SK-N-SH treated with all-trans-retinoic acid at 6 μM for 48 hours (cell line): ENCODE data around the gene VAV3.

ENCODE experiments used
- ATAC-seq: fragments of 200-7000 bp; cut with Tn5 transposase; 3 replicates; pipeline ENCODE4 v1.9.1; 2020; ENCODE audit warnings: mild to moderate bottlenecking, moderate library complexity
- CSDC2 ChIP-seq: fragments of 250-450 bp; sonication (Bioruptor Pico); IDR thresholded peaks from 2 replicates; pipeline ENCODE4 v1.5.0; 2020; ENCODE audit warnings: mild to moderate bottlenecking, moderate library complexity
- CSRNP3 ChIP-seq: fragments of 250-450 bp; sonication (Bioruptor Pico); IDR thresholded peaks from 2 replicates; pipeline ENCODE4 v1.5.1; 2021; ENCODE audit warnings: mild to moderate bottlenecking, moderate library complexity
- ESRRG ChIP-seq: fragments of 250-450 bp; sonication (Bioruptor Pico); IDR thresholded peaks from 2 replicates; pipeline ENCODE4 v1.6.1; 2021; ENCODE audit warnings: mild to moderate bottlenecking
- GLIS3 ChIP-seq: fragments of 250-450 bp; sonication (Bioruptor Pico); IDR thresholded peaks from 2 replicates; pipeline ENCODE4 v1.5.0; 2020; ENCODE audit warnings: mild to moderate bottlenecking, moderate library complexity
- ISL1 ChIP-seq: fragments of 250-450 bp; sonication (Bioruptor Pico); IDR thresholded peaks from 2 replicates; pipeline ENCODE4 v2.1.2; 2022; ENCODE audit warnings: mild to moderate bottlenecking, moderate library complexity
- POU6F1 ChIP-seq: fragments of 250-450 bp; sonication (Bioruptor Pico); IDR thresholded peaks from 2 replicates; pipeline ENCODE4 v1.8.0; 2021; ENCODE audit warnings: low read depth, mild to moderate bottlenecking, moderate library complexity, borderline replicate concordance
- PPARA ChIP-seq: fragments of 250-450 bp; sonication (Bioruptor Pico); IDR thresholded peaks from 2 replicates; pipeline ENCODE4 v1.5.0; 2020; ENCODE audit warnings: mild to moderate bottlenecking, borderline replicate concordance
- RARB ChIP-seq: fragments of 250-450 bp; sonication (Bioruptor Pico); IDR thresholded peaks from 2 replicates; pipeline ENCODE4 v1.8.0; 2021; ENCODE audit warnings: mild to moderate bottlenecking, moderate library complexity
- SNAI2 ChIP-seq: fragments of 250-450 bp; sonication (Bioruptor Pico); IDR thresholded peaks from 2 replicates; pipeline ENCODE4 v1.5.0; 2020; ENCODE audit warnings: mild to moderate bottlenecking, moderate library complexity
- ZFP30 ChIP-seq: fragments of 450-650 bp; formaldehyde crosslinking; IDR thresholded peaks from 2 replicates; pipeline ENCODE4 v1.5.0; 2022; ENCODE audit warnings: mild to moderate bottlenecking, moderate library complexity
- ZNF565 ChIP-seq: fragments of 450-650 bp; formaldehyde crosslinking; conservative IDR thresholded peaks from 2 replicates; pipeline ENCODE4 v1.5.0; 2020; ENCODE audit warnings: low read depth, mild to moderate bottlenecking, moderate library complexity
- ZNF70 ChIP-seq: fragments of 450-650 bp; formaldehyde crosslinking; IDR thresholded peaks from 2 replicates; pipeline ENCODE4 v1.5.0; 2020; ENCODE audit warnings: mild to moderate bottlenecking, moderate library complexity
- ZNF8 ChIP-seq: fragments of 450-650 bp; formaldehyde crosslinking; IDR thresholded peaks from 2 replicates; pipeline ENCODE4 v1.5.0; 2020; ENCODE audit warnings: mild to moderate bottlenecking, moderate library complexity
- TF ChIP-seq, protein P1 (sequence below): fragments of 250-450 bp; sonication (Bioruptor Pico); IDR thresholded peaks from 2 replicates; pipeline ENCODE4 v1.5.0; 2020; ENCODE audit warnings: mild to moderate bottlenecking, moderate library complexity
- TF ChIP-seq, protein P2 (sequence below): fragments of 250-450 bp; sonication (Bioruptor Pico); IDR thresholded peaks from 2 replicates; pipeline ENCODE4 v1.8.0; 2020; ENCODE audit warnings: mild to moderate bottlenecking, moderate library complexity, borderline replicate concordance

The VAV3 gene

DNA sequence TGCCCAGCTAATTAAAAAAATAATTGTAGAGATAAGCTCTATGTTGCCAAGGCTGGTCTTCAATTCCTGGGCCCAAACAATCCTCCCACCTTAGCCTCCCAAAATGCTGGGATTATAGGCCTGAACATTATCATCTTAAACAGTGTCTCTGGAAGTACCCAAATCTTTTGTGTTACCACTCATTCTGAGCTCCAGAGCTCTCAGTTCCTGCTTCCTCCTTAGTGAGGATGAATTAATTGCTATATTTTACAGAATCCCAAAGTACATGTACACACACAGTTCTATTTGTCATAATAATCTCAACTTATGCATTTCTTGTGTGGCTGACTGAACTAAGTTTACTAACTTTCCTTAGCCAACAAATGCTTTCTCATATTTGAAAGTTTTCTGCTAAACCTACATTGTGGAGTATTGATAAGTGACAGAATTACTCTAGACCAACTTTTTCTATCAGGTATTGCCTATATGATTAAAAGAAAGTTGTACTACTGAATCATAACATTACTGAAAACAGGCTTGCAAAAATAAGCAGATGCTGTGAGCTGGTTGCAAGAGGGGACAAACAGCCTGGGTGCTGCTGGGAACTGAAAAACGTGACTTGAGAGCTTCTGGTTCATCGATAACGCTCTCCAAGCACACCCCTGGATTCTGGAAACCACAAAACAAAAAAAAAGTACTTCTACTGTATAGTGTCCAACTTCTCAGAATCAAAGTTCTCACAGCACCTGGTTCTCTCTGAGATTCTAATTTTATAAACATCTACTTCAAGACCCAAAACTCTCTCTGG lies 15.3 kb downstream of the VAV3 start:
- no peak for ATAC-seq
- no peak for TF ChIP-seq ZNF8 (CRISPR knock-in tag)
- TF ChIP-seq, protein P1, sequence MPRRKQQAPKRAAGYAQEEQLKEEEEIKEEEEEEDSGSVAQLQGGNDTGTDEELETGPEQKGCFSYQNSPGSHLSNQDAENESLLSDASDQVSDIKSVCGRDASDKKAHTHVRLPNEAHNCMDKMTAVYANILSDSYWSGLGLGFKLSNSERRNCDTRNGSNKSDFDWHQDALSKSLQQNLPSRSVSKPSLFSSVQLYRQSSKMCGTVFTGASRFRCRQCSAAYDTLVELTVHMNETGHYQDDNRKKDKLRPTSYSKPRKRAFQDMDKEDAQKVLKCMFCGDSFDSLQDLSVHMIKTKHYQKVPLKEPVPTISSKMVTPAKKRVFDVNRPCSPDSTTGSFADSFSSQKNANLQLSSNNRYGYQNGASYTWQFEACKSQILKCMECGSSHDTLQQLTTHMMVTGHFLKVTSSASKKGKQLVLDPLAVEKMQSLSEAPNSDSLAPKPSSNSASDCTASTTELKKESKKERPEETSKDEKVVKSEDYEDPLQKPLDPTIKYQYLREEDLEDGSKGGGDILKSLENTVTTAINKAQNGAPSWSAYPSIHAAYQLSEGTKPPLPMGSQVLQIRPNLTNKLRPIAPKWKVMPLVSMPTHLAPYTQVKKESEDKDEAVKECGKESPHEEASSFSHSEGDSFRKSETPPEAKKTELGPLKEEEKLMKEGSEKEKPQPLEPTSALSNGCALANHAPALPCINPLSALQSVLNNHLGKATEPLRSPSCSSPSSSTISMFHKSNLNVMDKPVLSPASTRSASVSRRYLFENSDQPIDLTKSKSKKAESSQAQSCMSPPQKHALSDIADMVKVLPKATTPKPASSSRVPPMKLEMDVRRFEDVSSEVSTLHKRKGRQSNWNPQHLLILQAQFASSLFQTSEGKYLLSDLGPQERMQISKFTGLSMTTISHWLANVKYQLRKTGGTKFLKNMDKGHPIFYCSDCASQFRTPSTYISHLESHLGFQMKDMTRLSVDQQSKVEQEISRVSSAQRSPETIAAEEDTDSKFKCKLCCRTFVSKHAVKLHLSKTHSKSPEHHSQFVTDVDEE, result no peak

DNA sequence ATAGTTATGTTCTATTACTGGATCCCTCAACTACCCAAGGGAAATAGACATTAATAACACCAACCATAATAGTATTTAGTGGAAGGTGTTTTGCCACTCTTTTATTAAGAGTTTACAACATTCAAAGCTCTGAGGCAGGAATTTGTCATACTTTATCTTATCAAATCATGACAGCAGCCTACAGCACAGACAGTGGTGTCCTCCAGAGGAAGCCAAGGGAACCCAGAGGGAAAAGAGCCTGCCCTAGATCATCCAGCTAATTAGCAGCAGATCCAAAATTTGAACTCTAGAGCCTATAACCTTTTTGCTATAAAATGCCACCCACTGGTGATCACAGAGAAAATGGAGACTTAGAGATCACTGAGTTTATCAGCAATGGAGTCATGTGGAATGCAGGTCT lies 18.2 kb downstream of the VAV3 start:
- no peak for TF ChIP-seq ESRRG
- TF ChIP-seq CSRNP3 (CRISPR knock-in tag), result no peak
- no peak for TF ChIP-seq ZFP30
- TF ChIP-seq GLIS3 (CRISPR knock-in tag), result no peak
- no peak for TF ChIP-seq ISL1 (CRISPR knock-in tag)
- TF ChIP-seq, all 23 proteins: peak for 0

DNA sequence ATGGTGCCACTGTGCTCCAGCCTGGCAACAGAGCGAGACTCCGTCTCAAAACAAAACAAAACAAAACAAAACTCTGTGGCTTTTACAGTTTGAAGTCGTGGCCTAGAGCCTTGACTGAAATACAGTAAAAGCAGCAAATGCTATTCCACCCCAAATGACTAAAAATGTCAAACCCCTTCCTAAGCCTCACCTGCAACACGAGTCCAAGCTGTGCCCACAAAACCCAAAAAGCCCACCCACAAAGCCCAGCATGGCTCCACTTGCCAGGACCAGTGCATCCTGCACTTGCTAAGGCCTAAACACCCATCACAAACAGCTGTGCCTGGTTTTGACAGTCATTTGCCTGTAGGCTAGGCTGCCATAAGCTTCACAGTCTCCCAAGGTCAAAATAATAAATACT lies 21.3 kb downstream of the VAV3 start:
- TF ChIP-seq ESRRG, result no peak
- TF ChIP-seq CSDC2 (CRISPR knock-in tag), result no peak
- TF ChIP-seq, protein P1, result no peak
- no peak for TF ChIP-seq GLIS3 (CRISPR knock-in tag)
- TF ChIP-seq RARB, result no peak
- no peak for TF ChIP-seq ZNF565 (CRISPR knock-in tag)
- TF ChIP-seq ZNF70 (CRISPR knock-in tag), result no peak
- TF ChIP-seq SNAI2 (CRISPR knock-in tag), result no peak
- no peak for TF ChIP-seq ISL1 (CRISPR knock-in tag)
- TF ChIP-seq, protein P2, sequence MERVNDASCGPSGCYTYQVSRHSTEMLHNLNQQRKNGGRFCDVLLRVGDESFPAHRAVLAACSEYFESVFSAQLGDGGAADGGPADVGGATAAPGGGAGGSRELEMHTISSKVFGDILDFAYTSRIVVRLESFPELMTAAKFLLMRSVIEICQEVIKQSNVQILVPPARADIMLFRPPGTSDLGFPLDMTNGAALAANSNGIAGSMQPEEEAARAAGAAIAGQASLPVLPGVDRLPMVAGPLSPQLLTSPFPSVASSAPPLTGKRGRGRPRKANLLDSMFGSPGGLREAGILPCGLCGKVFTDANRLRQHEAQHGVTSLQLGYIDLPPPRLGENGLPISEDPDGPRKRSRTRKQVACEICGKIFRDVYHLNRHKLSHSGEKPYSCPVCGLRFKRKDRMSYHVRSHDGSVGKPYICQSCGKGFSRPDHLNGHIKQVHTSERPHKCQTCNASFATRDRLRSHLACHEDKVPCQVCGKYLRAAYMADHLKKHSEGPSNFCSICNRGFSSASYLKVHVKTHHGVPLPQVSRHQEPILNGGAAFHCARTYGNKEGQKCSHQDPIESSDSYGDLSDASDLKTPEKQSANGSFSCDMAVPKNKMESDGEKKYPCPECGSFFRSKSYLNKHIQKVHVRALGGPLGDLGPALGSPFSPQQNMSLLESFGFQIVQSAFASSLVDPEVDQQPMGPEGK (CRISPR knock-in tag), result no peak
- no peak for TF ChIP-seq POU6F1 (CRISPR knock-in tag)
- TF ChIP-seq PPARA (CRISPR knock-in tag), result no peak
- ATAC-seq, result no peak

More for the DNA sequence above, 18.2 kb downstream of the VAV3 start:
- ATAC-seq, result no peak

- TF ChIP-seq SNAI2 (CRISPR knock-in tag), result no peak
- no peak for ATAC-seq
Measured at GRCh38 chr1:107942814-107943213, 22.2 kb downstream of the VAV3 start.
